SK-N-SH (cell line): Measurements from ENCODE around the gene GALNT11.

Experiments
- CTCF ChIP-seq: fragments of 200-600 bp; sonication (generic); IDR thresholded peaks from 2 replicates; pipeline ENCODE4 v1.6.1; 2017; ENCODE audit warnings: antibody characterized with exemption, mild to moderate bottlenecking, moderate library complexity
- EP300 ChIP-seq, 2 experiments: IDR thresholded peaks; 2 replicates each; pipeline versions ENCODE4 v1.4.0 to v1.6.1; 2012; ENCODE audit warnings: borderline replicate concordance in 1 of 2, low read depth in 1 of 2, low read length in 1 of 2
- RAD21 ChIP-seq: IDR thresholded peaks from 2 replicates; pipeline ENCODE4 v1.6.1; 2012; ENCODE audit warnings: mild to moderate bottlenecking, low read length

GRCh38 chr7:152015600-152015999 is 9.9 kb upstream of the GALNT11 start:
- TF ChIP-seq EP300 (IDR thresholded peaks at IDR 0.05; ENCODE audit: borderline replicate concordance in 1 of 2, low read depth in 1 of 2, low read length in 1 of 2) (no peak), CTCF (no peak), RAD21 (no peak)
